Neural progenitor cell (in vitro differentiated cells): ENCODE measurements around the gene GSG1L. TPM values are rescaled to one million over a fixed set of nuclear protein-coding genes. Genes with fewer than 3 reads are reported as not detected.
"Not testable (repeated sequence)": the region's sequence is repeated elsewhere in the genome, so short reads cannot be mapped to it uniquely, and the experiment has no call there.

ENCODE experiments used
- DNase-seq: peaks from one replicate; pipeline ENCODE4 v3.0.0-alpha.2; 2016; ENCODE audit warnings: low spot score
- H2AFZ ChIP-seq: fragments of 200-600 bp; sonication (generic); replicated peaks from 2 replicates; pipeline ENCODE4 v1.6.1; 2016; ENCODE audit warnings: antibody characterized with exemption
- H3F3A ChIP-seq: fragments of 200-600 bp; sonication (generic); 2 replicates; pipeline ENCODE4 v1.6.1; 2016; ENCODE audit warnings: antibody characterized with exemption, low read depth
- H3K27ac ChIP-seq: fragments of 200-600 bp; sonication (generic); 2 replicates; pipeline ENCODE4 v1.5.1; 2016; ENCODE audit warnings: mild to moderate bottlenecking
- H3K27me3 ChIP-seq: fragments of 200-600 bp; sonication (generic); 2 replicates; pipeline ENCODE4 v1.6.1; 2016; ENCODE audit warnings: mild to moderate bottlenecking, moderate library complexity
- H3K36me3 ChIP-seq: fragments of 200-600 bp; sonication (generic); 2 replicates; pipeline ENCODE4 v1.5.1; 2016
- H3K4me1 ChIP-seq: fragments of 200-600 bp; sonication (generic); 2 replicates; pipeline ENCODE4 v1.6.1; 2016; ENCODE audit warnings: mixed run types
- H3K4me2 ChIP-seq: fragments of 200-600 bp; sonication (generic); 2 replicates; pipeline ENCODE4 v1.6.1; 2016
- H3K4me3 ChIP-seq: fragments of 200-600 bp; sonication (generic); 2 replicates; pipeline ENCODE4 v1.5.1; 2016
- H3K79me2 ChIP-seq: fragments of 200-600 bp; sonication (generic); 2 replicates; pipeline ENCODE4 v1.6.1; 2016; ENCODE audit warnings: low read depth
- H3K9ac ChIP-seq: fragments of 200-600 bp; sonication (generic); 2 replicates; pipeline ENCODE4 v1.6.1; 2016
- H3K9me3 ChIP-seq: fragments of 200-600 bp; sonication (generic); 2 replicates; pipeline ENCODE4 v1.5.1; 2016; ENCODE audit warnings: low read depth
- H4K20me1 ChIP-seq: fragments of 200-600 bp; sonication (generic); 2 replicates; pipeline ENCODE4 v1.6.1; 2016; ENCODE audit warnings: low read depth
- H3K27ac Mint-ChIP-seq: 3 replicates; pipeline ENCODE4 v1.8.0; 2021; ENCODE audit warnings: mixed read lengths
- H3K27me3 Mint-ChIP-seq: 2 replicates; pipeline ENCODE4 v1.8.0; 2022; ENCODE audit warnings: low read depth, mild to moderate bottlenecking, inconsistent platforms, moderate library complexity, mixed read lengths; ENCODE audit not compliant: insufficient read depth
- H3K36me3 Mint-ChIP-seq: 3 replicates; pipeline ENCODE4 v1.8.0; 2021; ENCODE audit warnings: mixed read lengths
- H3K4me1 Mint-ChIP-seq: 3 replicates; pipeline ENCODE4 v1.8.0; 2021; ENCODE audit warnings: mixed read lengths
- H3K4me3 Mint-ChIP-seq: 3 replicates; pipeline ENCODE4 v1.8.0; 2021; ENCODE audit warnings: mild to moderate bottlenecking, moderate library complexity, mixed read lengths
- H3K9me3 Mint-ChIP-seq: 3 replicates; pipeline ENCODE4 v1.8.0; 2020; ENCODE audit warnings: mixed read lengths
- EZH2 ChIP-seq: fragments of 200-600 bp; sonication (generic); IDR thresholded peaks from 2 replicates; pipeline ENCODE4 v1.6.1; 2017; ENCODE audit warnings: antibody characterized with exemption, mild to moderate bottlenecking, moderate library complexity
- EZH2phosphoT487 ChIP-seq: fragments of 200-600 bp; sonication (generic); IDR thresholded peaks from 2 replicates; pipeline ENCODE4 v1.6.1; 2017; ENCODE audit warnings: antibody characterized with exemption
- total RNA-seq: library from RNA; depleted of rRNA; stranded (reverse); fragments of >200 nt; gene quantifications from 2 replicates; pipeline ENCODE4 v1.2.3, GENCODE V29; 2015; ENCODE audit warnings: low replicate concordance
- TF ChIP-seq, protein P1 (sequence below): fragments of 200-600 bp; sonication (generic); IDR thresholded peaks from 2 replicates; pipeline ENCODE4 v1.5.1; 2017; ENCODE audit warnings: antibody characterized with exemption, mild to moderate bottlenecking

GSG1L gene
- total RNA-seq, 1 donor from 2014 or later = not detected

- peaks cover 24% of the 10 kb centered on the region for H3K4me1 ChIP-seq
- H3K27me3 ChIP-seq = no peaks in the 10 kb centered on the region
- H3K4me3 Mint-ChIP-seq = no peak overlapping the region
- peaks cover 29% of the 10 kb centered on the region for H3K27me3 Mint-ChIP-seq
- H2AFZ ChIP-seq = no peak overlapping the region
- peaks cover 4% of the 10 kb centered on the region for H4K20me1 ChIP-seq
- H3K9ac ChIP-seq = no peak overlapping the region
- peak overlapping the region; percentile 53 for H3K27ac Mint-ChIP-seq
- H3K9me3 Mint-ChIP-seq = peaks cover 15% of the 10 kb centered on the region
- DNase-seq = peak; percentile 67
- H3K27ac ChIP-seq = no peak overlapping the region
- TF ChIP-seq EZH2 (no peak), EZH2phosphoT487 (no peak)
- TF ChIP-seq, protein P1, sequence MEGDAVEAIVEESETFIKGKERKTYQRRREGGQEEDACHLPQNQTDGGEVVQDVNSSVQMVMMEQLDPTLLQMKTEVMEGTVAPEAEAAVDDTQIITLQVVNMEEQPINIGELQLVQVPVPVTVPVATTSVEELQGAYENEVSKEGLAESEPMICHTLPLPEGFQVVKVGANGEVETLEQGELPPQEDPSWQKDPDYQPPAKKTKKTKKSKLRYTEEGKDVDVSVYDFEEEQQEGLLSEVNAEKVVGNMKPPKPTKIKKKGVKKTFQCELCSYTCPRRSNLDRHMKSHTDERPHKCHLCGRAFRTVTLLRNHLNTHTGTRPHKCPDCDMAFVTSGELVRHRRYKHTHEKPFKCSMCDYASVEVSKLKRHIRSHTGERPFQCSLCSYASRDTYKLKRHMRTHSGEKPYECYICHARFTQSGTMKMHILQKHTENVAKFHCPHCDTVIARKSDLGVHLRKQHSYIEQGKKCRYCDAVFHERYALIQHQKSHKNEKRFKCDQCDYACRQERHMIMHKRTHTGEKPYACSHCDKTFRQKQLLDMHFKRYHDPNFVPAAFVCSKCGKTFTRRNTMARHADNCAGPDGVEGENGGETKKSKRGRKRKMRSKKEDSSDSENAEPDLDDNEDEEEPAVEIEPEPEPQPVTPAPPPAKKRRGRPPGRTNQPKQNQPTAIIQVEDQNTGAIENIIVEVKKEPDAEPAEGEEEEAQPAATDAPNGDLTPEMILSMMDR = no peak
- no peaks in the 10 kb centered on the region for H3K9me3 ChIP-seq
- no peaks in the 10 kb centered on the region for H3K79me2 ChIP-seq
- H3K4me2 ChIP-seq = peak overlapping the region; percentile 37
- no peak overlapping the region for H3K4me3 ChIP-seq
- peaks cover 18% of the 10 kb centered on the region for H3F3A ChIP-seq
- no peaks in the 10 kb centered on the region for H3K36me3 ChIP-seq
- H3K4me1 Mint-ChIP-seq = peaks cover 24% of the 10 kb centered on the region
- H3K36me3 Mint-ChIP-seq = no peaks in the 10 kb centered on the region
Measured at GRCh38 chr16:27883576-27883975, 179.9 kb downstream of the GSG1L start.

DNA sequence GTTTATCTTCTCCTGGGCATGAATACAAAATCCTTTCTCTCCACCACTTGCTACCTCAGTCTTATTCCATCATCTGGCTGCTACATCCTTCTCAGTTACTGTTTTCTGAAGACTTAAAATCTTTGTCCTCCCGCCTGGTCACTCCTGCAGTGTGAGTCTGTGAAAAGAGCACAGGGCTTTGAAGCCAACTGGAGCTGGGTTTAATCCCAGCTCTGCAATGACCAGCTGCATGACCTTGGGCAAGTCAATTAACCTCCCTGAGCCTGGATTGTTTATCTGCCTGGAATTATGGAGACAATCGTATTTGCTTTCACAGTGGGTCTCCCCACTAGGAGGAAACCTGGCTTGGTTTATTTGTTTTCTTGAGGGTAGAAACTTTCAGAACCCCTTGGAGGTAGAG, 183.2 kb downstream of the GSG1L start:
- no peaks in the 10 kb centered on the region for H3K36me3 Mint-ChIP-seq
- no peak overlapping the region for H2AFZ ChIP-seq
- no peak overlapping the region for H3K27ac ChIP-seq
- peaks cover 4% of the 10 kb centered on the region for H4K20me1 ChIP-seq
- peaks cover 18% of the 10 kb centered on the region for H3F3A ChIP-seq
- peak overlapping the region; percentile 18 for H3K4me2 ChIP-seq
- no peak overlapping the region for H3K27ac Mint-ChIP-seq
- peaks cover 25% of the 10 kb centered on the region for H3K9me3 Mint-ChIP-seq
- H3K4me3 Mint-ChIP-seq = no peak overlapping the region
- H3K9ac ChIP-seq = no peak overlapping the region
- peaks cover 18% of the 10 kb centered on the region for H3K4me1 ChIP-seq
- no peaks in the 10 kb centered on the region for H3K9me3 ChIP-seq
- H3K79me2 ChIP-seq = no peaks in the 10 kb centered on the region
- peaks cover 22% of the 10 kb centered on the region for H3K27me3 Mint-ChIP-seq
- H3K4me3 ChIP-seq = no peak overlapping the region
- DNase-seq = peak; percentile 22
- no peaks in the 10 kb centered on the region for H3K36me3 ChIP-seq
- no peaks in the 10 kb centered on the region for H3K27me3 ChIP-seq
- TF ChIP-seq, protein P1 = no peak
- TF ChIP-seq EZH2 (no peak), EZH2phosphoT487 (no peak)
- H3K4me1 Mint-ChIP-seq = peaks cover 24% of the 10 kb centered on the region

- Histone ChIP-seq H3K27me3 (no peaks in the 10 kb centered on the region), H3K9me3 (no peaks in the 10 kb centered on the region), H2AFZ (no peak overlapping the region), H3K4me1 (peaks cover 18% of the 10 kb centered on the region), H4K20me1 (peaks cover 4% of the 10 kb centered on the region), H3K4me3 (no peak overlapping the region), H3K79me2 (no peaks in the 10 kb centered on the region), H3K36me3 (no peaks in the 10 kb centered on the region), H3K9ac (no peak overlapping the region), H3K4me2 (peak overlapping the region; percentile 18), H3F3A (peaks cover 18% of the 10 kb centered on the region), H3K27ac (no peak overlapping the region)
- no peak overlapping the region for H3K27ac Mint-ChIP-seq
- H3K36me3 Mint-ChIP-seq = no peaks in the 10 kb centered on the region
- no peak overlapping the region for H3K4me3 Mint-ChIP-seq
- TF ChIP-seq EZH2phosphoT487 (no peak), EZH2 (no peak)
- TF ChIP-seq, protein P1 = no peak
- no peak for DNase-seq
- H3K9me3 Mint-ChIP-seq = peaks cover 30% of the 10 kb centered on the region
- H3K4me1 Mint-ChIP-seq = peaks cover 24% of the 10 kb centered on the region
- peaks cover 22% of the 10 kb centered on the region for H3K27me3 Mint-ChIP-seq
Measured at GRCh38 chr16:27879601-27880247, 183.8 kb downstream of the GSG1L start.

DNA sequence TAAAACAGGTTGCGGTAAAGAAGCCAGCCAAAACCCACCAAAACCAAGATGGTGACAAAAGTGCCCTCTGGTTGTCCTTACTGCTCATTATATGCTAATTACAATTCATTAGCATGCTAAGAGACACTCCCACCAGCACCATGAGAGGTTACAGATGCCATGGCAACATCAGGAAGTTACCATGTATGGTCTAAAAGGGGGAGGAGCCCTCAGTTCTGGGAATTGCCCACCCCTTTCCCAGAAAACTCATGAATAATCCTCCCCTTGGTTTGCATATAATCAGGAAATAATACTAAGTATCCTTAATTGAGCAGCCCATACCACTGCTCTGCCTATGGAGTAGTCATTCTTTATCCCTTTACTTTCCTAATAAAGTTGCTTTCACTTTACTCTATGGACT, 190.9 kb downstream of the GSG1L start:
- H3K4me2 ChIP-seq, H3K9ac ChIP-seq, H2AFZ ChIP-seq, H4K20me1 ChIP-seq, H3K4me1 ChIP-seq, H3K36me3 ChIP-seq, H3K27ac ChIP-seq, H3K79me2 ChIP-seq, H3K27ac Mint-ChIP-seq, H3K4me3 Mint-ChIP-seq, DNase-seq, H3K27me3 Mint-ChIP-seq, H3K4me1 Mint-ChIP-seq, H3K27me3 ChIP-seq, H3K4me3 ChIP-seq, H3K9me3 ChIP-seq, H3F3A ChIP-seq, H3K36me3 Mint-ChIP-seq: not testable (repeated sequence)
- peaks cover 28% of the 10 kb centered on the region for H3K9me3 Mint-ChIP-seq
